KMS-11 (cell line): ENCODE results near the gene P3R3URF.

Experiments used
- H2AFZ ChIP-seq: fragments of 200-600 bp; sonication (generic); 2 replicates; pipeline ENCODE4 v1.6.1; 2016; ENCODE audit warnings: antibody characterized with exemption, mixed run types, low read depth
- H3K27ac ChIP-seq: fragments of 200-600 bp; sonication (generic); 2 replicates; pipeline ENCODE4 v1.6.1; 2016; ENCODE audit warnings: mild to moderate bottlenecking, mixed run types
- H3K27me3 ChIP-seq: fragments of 200-600 bp; sonication (generic); 2 replicates; pipeline ENCODE4 v1.6.1; 2017; ENCODE audit warnings: mild to moderate bottlenecking, low read depth, mixed run types, moderate library complexity; ENCODE audit not compliant: insufficient read depth
- H3K36me3 ChIP-seq: fragments of 200-600 bp; sonication (generic); 2 replicates; pipeline ENCODE4 v1.6.1; 2017; ENCODE audit warnings: mild to moderate bottlenecking, mixed run types; ENCODE audit not compliant: insufficient read depth
- H3K4me1 ChIP-seq: fragments of 200-600 bp; sonication (generic); 2 replicates; pipeline ENCODE4 v1.6.1; 2016; ENCODE audit warnings: mild to moderate bottlenecking, low read depth, mixed run types; ENCODE audit not compliant: poor library complexity, severe bottlenecking
- H3K4me2 ChIP-seq: fragments of 200-600 bp; sonication (generic); 2 replicates; pipeline ENCODE4 v1.7.0; 2016; ENCODE audit warnings: mild to moderate bottlenecking, mixed run types
- H3K4me3 ChIP-seq: fragments of 200-600 bp; sonication (generic); IDR thresholded peaks from 2 replicates; pipeline ENCODE4 v1.6.1; 2017; ENCODE audit warnings: low read depth, low read length, mixed read lengths; ENCODE audit not compliant: insufficient read depth
- H3K79me2 ChIP-seq: fragments of 200-600 bp; sonication (generic); 2 replicates; pipeline ENCODE4 v1.6.1; 2016; ENCODE audit warnings: low read depth, mixed run types; ENCODE audit not compliant: insufficient read depth
- H3K9ac ChIP-seq: fragments of 200-600 bp; sonication (generic); 2 replicates; pipeline ENCODE4 v1.6.1; 2016; ENCODE audit warnings: mild to moderate bottlenecking, mixed run types
- H4K20me1 ChIP-seq: fragments of 200-600 bp; sonication (generic); 2 replicates; pipeline ENCODE4 v1.6.1; 2016; ENCODE audit warnings: mild to moderate bottlenecking, mixed run types; ENCODE audit not compliant: insufficient read depth
- CTCF ChIP-seq: fragments of 200-600 bp; sonication (generic); conservative IDR thresholded peaks from 2 replicates; pipeline ENCODE4 v1.6.1; 2017; ENCODE audit warnings: low read depth, mild to moderate bottlenecking, antibody characterized with exemption, low read length, moderate library complexity, mixed read lengths

P3R3URF gene

GRCh38 chr1:46211051-46211450 lies 34.8 kb upstream of the P3R3URF start:
- Histone ChIP-seq H3K4me2 (no peak overlapping the region), H4K20me1 (no peaks in the 10 kb centered on the region), H3K9ac (no peak overlapping the region), H3K27ac (no peak overlapping the region), H3K79me2 (no peaks in the 10 kb centered on the region), H3K4me3 (no peak overlapping the region), H3K36me3 (no peaks in the 10 kb centered on the region), H2AFZ (no peak overlapping the region), H3K4me1 (no peaks in the 10 kb centered on the region), H3K27me3 (no peaks in the 10 kb centered on the region)
- TF ChIP-seq CTCF: no peak

GRCh38 chr1:46210561-46210960 lies 34.3 kb upstream of the P3R3URF start:
- Histone ChIP-seq H3K27ac (no peak overlapping the region), H3K4me1 (no peaks in the 10 kb centered on the region), H2AFZ (no peak overlapping the region), H3K79me2 (no peaks in the 10 kb centered on the region), H3K27me3 (no peaks in the 10 kb centered on the region), H3K9ac (no peak overlapping the region), H3K4me2 (no peak overlapping the region), H3K4me3 (no peak overlapping the region), H4K20me1 (no peaks in the 10 kb centered on the region), H3K36me3 (no peaks in the 10 kb centered on the region)
- no peak for TF ChIP-seq CTCF

- H4K20me1 ChIP-seq: no peaks in the 10 kb centered on the region
- H3K9ac ChIP-seq: no peak overlapping the region
- H3K79me2 ChIP-seq: no peaks in the 10 kb centered on the region
- no peak overlapping the region for H2AFZ ChIP-seq
- no peaks in the 10 kb centered on the region for H3K4me1 ChIP-seq
- TF ChIP-seq CTCF: no peak
- no peaks in the 10 kb centered on the region for H3K27me3 ChIP-seq
- H3K27ac ChIP-seq: no peak overlapping the region
- no peaks in the 10 kb centered on the region for H3K36me3 ChIP-seq
- no peak overlapping the region for H3K4me3 ChIP-seq
- H3K4me2 ChIP-seq: no peak overlapping the region
These were observed 30.1 kb upstream of the P3R3URF start for GRCh38 chr1:46206399-46206798.

GRCh38 chr1:46205791-46206190 lies 29.5 kb upstream of the P3R3URF start:
- Histone ChIP-seq H3K4me3 (no peak overlapping the region), H3K4me2 (no peak overlapping the region), H3K27me3 (no peaks in the 10 kb centered on the region), H3K27ac (no peak overlapping the region), H2AFZ (no peak overlapping the region), H4K20me1 (no peaks in the 10 kb centered on the region), H3K79me2 (no peaks in the 10 kb centered on the region), H3K36me3 (no peaks in the 10 kb centered on the region), H3K4me1 (no peaks in the 10 kb centered on the region), H3K9ac (no peak overlapping the region)
- no peak for TF ChIP-seq CTCF

- H2AFZ ChIP-seq: no peak overlapping the region
These were observed 28.9 kb upstream of the P3R3URF start for GRCh38 chr1:46205141-46205540.

More at GRCh38 chr1:46205141-46205540, 28.9 kb upstream of the P3R3URF start:
- no peak for TF ChIP-seq CTCF
- no peak overlapping the region for H3K9ac ChIP-seq
- H3K4me2 ChIP-seq: no peak overlapping the region
- H3K27me3 ChIP-seq: no peaks in the 10 kb centered on the region
- no peaks in the 10 kb centered on the region for H3K4me1 ChIP-seq
- no peaks in the 10 kb centered on the region for H4K20me1 ChIP-seq
- no peak overlapping the region for H3K4me3 ChIP-seq
- H3K36me3 ChIP-seq: no peaks in the 10 kb centered on the region
- no peak overlapping the region for H3K27ac ChIP-seq
- H3K79me2 ChIP-seq: no peaks in the 10 kb centered on the region
